Hematopoietic multipotent progenitor cell treated with erythropoietin and hydrocortisone succinate and interleukin-3 and kit ligand, for 8 days (in vitro differentiated cells): ENCODE measurements around the gene DOCK8.
A peak's percentile ranks its signal among the peaks of the same experiment; 100 is the strongest.

ENCODE experiments used
- DNase-seq: peaks from one replicate; pipeline ENCODE4 v3.0.0-alpha.2; 2015

The DOCK8 gene

DNA sequence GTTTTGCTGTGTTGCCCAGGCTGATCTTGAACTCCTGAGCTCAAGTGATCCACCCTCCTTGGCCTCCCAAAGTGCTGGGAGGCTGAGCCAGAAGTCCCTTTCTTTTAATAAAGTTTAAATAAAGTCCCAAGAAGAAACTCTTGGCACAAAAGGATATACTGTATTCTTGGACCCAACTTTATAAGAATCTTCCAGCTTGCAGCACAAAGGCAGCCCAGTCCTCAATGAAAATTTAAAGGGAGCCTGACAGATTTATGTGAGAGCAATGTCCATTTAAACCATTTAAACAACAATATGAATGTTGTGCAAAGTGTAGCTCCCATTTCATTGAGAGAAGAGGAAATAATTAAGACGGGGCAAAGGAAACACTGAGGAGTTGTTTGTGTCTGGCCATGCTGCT lies 217.0 kb downstream of the DOCK8 start:
- no peak for DNase-seq

DNA sequence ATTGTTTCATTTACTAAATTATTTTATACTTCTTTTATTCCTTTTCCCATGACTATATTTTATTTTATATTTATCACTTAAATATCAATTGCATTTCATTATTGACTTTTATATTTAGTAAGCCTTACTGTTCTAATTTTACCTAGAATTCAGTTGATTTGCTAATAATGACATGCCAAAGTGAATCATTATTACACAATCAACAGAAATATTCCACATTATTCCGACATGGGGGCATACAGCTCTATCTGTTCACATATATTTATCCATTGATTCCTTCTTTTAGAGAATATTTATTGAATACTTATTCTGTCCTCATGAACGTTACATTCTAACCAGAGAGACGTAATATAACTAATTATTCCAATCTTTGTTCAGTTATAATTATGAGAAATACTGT lies 221.8 kb downstream of the DOCK8 start:
- DNase-seq: no peak

DNA sequence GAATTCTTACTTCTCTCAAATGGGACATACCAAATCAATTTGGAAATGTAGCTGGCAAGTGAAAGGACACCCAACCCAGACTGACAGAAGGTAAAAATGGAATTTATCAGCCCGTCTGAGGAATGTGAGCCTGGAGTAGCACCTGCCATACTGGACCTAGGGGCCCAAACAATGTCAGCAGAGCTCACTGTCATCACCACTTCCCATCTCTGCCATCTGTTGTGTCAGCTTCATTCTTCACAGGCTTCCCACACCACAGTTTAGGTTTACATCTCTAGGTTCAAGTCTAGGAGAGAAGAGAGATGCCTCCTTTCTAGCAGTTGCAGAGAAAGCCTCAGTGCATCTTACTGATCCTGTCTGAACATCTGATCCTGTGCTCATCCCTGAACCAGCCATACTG lies 222.4 kb downstream of the DOCK8 start:
- no peak for DNase-seq

DNA sequence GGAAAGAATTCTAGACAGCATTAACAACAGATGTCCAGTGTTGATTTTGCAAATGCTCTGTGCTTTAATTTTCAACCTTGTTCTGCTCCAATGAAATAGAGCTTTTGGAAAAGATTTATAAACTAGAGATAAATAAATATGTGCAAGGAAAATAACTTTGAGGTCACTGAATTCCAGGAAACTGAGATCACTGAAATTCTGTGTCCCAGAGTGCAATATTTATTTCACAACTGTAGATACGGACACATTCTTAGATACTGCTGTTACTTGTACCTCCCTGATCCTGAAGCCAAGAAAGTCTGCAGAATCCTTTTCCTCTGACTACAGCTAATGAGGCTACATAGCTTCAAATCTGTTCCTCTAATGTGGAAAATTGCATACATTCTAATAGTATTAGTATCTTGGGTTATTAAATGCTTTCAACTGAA lies 222.9 kb downstream of the DOCK8 start:
- DNase-seq: no peak

DNA sequence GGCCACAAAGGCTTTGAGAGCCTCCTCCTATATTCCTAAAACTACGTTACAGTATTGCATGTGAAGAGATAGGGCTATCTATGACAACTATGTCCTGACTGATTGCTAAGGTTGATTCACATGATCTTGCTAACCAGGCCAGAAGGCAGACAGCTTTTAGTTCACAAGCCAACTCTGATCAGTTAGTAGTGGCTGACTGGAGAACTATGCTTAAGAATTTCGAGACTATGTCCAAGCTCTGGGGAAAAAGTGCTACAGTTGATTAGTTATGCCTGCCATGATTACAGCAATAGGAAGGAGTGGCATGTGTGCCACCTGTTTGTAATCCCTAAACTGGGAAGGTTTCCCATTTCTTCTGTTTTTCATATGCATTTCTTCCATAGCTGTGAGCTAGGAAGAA lies 223.4 kb downstream of the DOCK8 start:
- DNase-seq: no peak

DNA sequence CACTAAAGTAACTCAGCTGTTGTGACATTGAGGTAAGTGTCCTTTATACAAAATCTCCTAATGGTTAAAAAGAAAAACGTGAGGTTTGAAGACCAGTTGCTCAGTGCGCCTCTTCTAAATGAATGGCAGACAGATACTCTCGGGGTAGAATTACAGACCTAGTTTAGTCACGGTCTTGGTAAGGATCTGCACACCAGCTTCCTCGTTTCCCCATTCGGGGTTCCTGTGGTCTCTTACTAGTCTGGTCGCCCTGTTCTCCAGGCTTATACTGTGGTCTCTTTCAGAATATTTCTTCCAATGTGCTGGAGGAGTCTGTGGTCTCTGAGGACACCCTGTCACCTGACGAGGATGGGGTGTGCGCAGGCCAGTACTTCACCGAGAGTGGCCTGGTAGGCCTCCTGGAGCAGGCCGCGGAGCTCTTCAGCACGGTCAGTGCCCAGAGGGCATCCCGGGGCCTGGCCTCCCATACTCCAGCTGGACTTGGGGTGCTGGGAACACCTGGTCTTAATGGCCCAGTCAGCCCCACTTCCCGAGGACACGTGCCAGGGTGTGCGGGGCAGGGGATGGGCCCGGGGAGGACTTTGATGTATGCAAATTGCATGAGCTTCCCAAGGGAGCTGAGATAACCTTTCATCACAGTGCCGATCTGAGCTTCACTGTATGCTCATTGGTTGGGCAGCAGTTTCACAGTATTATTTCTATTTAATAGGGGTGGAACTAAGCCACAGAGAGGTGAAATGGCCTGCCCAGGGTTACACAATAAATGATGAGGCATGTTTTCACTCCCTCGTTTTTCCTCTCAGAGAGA lies 224.5 kb downstream of the DOCK8 start:
- DNase-seq: no peak

DNA sequence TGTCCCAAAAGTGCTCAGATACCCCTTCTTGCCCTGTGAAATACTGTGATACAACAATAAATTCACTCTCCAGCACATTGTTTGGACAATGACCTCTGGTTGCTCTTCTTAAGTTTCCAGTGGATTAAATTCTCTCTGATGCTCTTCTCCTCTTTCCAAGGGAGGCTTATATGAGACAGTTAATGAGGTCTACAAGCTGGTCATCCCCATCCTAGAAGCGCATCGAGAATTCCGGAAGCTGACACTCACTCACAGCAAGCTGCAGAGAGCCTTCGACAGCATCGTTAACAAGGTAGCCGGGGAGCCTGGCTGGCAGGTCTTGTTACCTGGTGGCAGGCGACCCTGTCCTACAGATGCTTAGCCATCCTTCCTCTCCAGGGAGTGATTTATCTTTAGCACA lies 226.5 kb downstream of the DOCK8 start:
- DNase-seq: no peak

DNA sequence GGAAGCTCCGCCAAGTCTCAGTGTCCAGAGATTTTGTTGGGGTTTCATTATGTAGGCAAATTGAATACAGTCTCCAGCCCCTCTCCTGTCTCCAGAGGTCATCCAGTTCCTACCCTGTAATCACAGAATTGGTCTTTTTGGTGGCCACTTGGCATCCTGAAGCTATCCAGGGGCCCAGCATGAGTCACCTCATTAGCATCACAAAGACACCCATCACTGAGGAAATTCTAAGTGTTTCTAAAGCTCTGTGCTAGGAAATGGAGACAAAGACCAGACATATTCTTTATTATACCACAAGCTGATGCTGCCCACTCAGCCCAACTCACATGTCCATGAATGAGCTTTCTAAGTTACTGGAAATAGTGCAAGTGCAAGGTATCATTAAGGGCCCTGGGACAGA lies 229.9 kb downstream of the DOCK8 start:
- DNase-seq: peak; percentile 4

DNA sequence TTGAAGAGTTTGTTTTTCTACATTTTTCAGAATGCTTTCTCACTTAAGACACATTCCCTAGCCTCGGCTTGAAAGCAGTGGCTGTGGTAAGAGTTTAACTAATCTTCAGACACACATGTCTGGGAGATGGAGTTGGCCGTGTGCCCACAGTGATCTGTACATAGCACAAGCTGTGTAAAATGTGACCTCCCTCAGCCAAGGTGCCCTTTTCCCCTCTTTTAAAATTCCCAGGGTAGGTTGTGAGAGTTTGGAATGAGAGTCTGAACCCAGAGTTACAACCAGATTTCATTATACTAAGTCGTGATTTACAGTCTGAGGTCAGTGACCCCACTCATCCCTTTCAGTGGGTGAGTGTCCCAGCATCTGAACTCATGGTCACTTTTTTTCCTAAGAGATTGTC lies 230.4 kb downstream of the DOCK8 start:
- DNase-seq: peak; percentile 82

DNA sequence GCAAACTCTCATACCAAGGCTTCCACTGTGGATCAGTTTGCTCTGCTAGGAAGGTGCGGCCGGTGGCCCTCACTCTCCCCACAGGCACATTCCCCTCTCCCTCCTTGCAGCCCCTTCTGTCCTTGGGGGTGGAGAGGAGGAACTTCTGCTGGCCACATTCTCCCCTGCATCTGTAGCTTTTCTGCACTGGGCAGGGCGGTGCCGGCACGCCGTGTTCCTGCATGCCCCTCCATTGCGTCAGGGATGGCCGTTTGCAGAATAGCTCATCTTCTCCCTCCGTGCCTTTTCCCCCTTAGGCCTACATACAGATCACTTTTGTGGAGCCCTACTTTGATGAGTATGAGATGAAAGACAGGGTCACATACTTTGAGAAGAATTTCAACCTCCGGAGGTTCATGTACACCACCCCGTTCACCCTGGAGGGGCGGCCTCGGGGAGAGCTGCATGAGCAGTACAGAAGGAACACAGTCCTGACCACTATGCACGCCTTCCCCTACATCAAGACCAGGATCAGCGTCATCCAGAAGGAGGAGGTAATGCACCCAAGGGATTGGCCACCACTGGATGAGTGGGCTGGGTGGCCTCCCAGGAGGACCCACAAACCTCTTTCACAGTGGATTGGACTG lies 231.5 kb downstream of the DOCK8 start:
- no peak for DNase-seq

DNA sequence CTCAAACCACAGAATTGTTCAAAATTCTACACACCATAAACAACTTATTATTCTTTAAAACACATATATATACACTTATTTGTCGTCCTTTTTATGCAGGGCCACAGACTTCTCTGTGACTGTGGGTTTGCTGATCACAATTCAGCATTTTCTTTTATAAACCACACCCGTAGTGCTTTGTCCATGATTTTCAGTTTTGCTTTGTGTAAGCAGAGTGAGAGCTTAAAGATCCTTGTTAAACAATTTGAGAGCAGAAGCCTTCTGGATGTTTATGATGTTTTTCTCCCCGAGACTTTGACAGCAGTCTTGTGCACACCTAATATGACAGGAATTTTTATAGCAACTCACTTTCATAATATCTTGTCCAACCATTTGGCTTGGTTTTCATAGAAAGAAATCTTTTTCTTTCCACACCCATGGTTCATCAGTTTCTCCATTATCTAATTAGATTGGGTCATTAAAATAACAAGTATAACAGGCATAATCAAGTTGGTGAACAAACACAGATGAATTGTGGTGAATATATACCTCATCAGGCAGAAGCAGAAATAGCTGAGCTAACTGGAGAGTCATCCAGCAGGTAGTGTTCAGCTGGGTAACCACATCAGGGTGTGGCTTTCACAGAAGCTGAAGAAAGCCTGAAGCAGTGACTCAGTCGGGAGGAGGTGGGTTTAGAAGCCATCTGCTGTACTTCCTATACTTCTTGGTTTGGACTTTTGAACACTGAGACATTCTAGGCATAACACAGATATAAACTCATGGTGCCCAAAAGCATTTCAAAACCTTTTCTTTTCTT lies 232.8 kb downstream of the DOCK8 start:
- peak; percentile 59 for DNase-seq

DNA sequence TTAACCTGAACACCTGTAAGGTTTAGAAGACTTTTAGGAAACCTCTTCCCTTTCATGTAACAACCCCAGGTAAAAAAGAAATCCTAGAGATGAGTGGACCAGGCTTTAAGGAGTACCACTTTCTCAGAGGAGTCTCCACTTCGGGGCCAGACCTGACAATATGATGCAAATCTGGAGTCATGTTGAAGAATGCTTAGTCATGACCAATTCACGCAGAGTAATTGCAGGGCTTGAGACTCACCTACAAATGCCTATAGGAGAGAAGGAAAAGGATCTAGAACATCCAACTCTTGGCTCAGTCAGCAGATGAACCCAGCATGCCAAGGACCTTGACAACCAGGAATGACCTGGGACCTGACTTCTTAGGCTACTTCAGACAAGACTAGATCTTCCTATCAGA lies 235.4 kb downstream of the DOCK8 start:
- DNase-seq: no peak

DNA sequence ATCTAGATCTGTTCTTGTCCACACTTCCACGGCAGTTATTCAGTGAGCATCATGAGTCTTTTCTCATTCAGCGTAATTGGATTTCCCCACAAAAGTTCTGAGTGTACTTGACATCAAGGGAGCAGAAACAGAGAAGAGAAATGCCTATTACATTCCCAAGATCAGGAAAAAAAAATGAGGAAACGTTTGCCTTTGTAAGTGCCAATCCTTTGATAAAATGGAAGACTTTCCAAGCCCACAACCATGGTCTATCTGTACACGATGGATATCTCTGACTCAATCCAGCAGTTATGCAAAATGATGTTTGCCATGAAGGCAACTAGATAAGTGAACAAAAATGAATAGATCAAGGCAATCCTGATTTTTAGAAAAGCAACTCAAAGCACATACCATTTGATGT lies 235.9 kb downstream of the DOCK8 start:
- no peak for DNase-seq

DNA sequence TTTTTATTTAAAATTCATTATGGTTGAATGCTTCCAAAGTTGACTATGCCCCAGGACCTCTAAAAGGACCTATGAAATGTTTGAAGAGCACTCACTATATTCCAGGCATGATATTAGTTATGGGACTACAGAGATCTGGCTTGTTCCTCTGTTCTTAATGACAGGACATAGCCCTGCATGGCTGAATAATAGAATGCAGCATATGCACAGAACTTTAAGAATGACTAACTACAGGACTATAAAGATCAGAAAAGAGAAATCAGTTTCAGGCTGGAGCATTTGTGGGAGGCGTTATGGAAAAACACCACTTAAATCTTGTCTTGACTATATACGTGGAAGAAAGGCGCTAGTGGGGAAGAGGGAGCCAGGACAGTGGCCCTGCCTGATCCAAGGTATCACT lies 239.2 kb downstream of the DOCK8 start:
- DNase-seq: no peak

DNA sequence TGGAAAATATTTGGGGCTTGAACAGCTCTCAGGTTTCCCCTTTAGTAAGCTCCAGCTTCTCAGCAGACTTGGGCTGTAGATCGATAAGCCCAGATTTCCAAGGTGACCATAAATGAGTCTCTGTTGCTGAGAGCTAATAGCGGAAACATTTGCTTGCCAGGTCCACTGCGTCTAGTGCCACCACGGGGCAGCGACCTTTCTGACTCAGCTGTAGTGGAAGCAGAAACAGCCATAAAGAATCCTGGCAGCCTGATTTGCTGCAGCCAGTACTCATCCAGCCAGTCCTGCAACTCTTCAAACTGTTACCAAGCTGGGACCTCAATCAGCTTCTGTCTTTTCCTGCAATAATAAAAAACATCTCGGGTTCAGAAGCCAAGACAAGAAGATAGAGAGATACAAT lies 241.7 kb downstream of the DOCK8 start:
- no peak for DNase-seq

DNA sequence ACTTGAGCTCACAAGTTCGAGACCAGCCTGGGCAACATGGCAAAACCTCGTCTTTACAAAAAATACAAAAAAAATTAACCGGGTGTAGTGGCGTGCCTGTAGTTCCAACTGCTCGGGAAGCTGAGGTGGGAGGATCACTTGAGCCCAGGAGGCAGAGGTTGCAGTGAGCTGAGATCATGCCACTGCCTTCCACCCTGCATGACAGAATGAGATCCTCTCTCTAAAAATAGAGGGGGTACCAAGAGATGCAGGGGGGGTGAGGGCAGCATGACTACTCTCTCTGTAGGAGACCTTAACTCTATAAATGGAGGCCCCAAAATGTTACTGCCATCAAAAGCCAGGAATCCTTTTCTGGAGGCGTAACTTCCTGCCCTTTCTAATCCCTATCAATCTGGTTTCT lies 243.9 kb downstream of the DOCK8 start:
- no peak for DNase-seq

DNA sequence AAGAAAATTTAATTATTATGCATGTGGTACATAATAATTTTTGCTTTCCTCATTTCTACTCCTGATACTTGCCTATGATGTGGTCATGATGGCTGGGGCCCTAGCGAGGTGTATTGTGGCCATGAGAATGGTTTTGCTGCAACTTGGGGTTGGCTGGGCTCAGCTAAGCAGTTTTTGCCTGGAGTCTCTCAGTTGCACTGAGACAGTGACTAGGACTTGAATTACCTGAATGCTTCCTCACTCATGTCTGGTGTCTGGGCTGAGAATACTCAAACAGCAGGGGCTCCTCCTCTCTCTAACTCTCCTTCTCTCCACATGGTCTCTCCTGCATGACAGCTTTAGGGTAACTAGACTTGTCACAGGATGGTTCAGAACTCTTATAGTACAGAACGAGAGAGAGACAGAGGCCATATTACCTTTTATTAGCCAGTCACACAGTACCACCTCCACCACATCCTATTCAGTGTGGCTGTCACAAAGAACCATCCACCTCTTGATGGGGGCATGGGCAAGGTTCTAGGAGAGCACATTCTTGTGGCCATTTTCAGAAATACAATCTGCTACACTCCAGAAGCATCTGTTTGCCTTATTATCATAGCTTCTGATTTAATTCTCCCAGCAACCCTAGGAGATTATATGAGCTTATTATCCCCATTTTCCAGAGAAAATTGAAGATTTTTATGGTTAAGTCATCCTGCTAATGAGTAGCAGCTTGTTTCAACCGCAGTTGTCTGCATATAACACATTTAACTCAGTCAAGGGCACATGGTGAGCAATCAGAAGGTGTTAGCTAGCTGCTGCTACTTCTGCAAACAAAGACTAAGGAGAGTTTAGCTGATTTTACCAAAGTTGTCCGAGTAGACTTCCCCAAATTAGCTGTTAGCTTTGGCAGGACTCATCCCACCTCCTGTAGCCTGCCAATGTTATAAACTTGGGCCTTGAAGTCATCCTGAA lies 245.1 kb downstream of the DOCK8 start:
- no peak for DNase-seq

DNA sequence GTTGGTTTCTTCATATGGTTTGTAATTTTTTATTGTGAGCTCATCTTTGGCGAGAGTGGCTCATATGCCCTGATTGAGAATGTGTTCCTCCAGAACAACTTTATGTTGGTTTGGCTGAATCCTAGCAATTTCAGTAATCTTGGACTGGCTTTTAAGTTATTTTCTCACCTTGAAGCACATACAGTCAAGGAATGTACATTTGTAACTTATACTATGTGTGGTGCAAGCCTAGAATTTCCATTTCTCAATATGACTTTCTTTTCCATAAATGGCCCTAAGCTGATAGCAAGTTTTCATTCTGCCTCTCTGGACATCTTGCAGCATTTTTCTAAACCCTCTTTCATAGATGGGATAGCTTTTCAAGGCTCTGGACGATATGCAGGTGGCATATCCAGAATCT lies 247.5 kb downstream of the DOCK8 start:
- DNase-seq: no peak

DNA sequence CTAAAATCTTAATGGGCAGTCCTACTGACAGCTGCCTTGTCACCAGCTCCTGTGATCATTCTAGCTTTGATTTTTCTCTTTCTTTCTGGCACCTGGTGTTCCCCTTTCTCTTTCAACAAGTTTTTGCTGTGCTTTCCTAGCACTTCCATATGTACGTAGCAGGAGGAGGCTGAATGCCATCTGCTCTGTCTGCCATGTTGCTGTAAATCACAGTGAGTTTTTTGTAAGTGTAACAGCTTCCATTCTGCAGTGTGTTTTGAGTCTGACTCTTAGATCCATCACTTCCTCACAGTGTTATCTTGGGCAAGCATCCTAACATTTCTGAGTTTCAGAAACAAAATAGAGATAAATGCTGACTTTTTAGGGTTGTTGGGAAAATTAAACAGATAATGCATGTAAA lies 247.9 kb downstream of the DOCK8 start:
- DNase-seq: no peak

DNA sequence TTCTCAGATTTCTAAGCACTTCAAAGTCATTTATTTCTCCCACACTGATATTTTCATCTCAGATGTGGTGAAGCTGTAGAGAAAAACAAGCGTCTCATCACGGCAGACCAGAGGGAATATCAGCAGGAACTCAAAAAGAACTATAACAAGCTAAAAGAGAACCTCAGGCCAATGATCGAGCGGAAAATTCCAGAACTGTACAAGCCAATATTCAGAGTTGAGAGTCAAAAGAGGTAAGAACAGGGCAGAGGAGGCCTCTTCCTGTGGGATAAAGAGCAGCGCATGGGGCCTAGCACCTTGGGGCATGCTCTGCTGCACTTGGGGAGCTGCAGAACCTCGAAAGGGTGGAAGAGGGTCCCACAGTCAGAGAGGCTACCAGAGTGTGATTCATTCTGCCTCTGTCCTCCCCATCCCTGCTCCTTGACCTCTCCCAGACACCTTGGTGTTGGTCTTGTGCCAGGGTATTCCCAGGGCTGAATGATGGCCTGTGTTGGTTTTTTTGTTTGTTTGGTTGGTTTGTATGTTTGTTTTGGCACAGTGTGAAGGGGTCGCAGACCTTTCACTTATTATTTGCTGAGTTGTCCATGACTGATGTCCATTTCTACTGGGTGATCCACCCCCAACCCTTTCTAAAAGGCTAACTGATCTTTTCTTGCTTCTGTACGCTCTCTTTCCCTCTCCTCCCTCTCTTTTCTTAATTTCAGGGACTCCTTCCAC lies 248.9 kb downstream of the DOCK8 start:
- DNase-seq: no peak

DNA sequence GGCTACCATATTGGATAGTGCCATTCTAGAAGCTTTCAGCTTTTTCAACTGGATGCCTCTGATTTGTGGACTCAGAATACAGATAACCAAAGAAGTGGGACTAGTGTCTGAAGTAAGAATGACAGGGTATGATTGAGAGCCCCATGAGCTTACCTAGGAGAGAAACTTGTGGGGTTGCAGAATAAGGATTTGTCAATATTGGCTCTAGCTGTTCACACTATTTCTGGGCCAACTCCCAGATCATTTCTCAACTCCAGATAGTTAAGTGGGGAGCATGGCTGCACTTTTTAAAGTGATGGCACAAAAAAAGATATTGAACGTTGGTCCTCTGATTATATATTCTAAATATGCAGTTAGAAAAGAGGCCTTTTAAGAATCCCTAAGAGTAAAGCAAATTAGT lies 252.1 kb downstream of the DOCK8 start:
- no peak for DNase-seq

DNA sequence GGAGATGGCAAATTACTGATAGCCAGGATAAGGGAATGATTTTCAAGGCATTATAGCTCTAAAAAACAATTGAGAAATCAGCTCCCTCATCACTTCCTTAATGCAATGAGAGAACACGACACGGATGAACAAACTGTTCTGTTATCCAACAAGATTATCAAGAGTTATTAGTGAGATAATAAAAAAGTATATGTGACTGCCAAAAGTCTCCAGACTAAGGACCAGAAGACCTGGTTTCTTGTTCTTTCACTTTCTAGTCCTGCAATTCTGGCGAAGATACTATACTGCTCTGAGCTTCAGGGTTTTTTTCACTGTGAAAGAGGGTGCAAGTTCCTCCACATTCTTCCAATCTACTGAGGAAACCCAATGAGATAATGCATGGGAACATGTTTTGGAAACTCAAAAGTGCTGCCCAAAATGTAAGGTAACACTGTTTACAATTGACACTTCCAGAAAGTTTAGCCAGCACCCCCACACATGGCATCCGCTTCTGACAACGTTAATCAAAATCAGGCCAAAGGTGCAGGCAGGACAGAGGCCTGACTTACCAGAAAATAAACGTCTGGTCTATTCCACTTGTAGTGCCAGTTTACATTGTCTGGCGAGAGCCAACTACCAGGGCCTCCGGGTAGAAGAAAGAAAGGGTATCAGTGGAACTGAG lies 254.2 kb downstream of the DOCK8 start:
- peak; percentile 6 for DNase-seq
